NCI-H2107 treated with DMSO at 0.1 percent for 48 hours (cell line): ENCODE measurements around the gene BCL7B.
"Not testable (repeated sequence)": the region's sequence is repeated elsewhere in the genome, so short reads cannot be mapped to it uniquely, and the experiment has no call there.

Experiments used
- DNase-seq: peaks from one replicate; lab custom pipeline; 2025; ENCODE audit not compliant: unreplicated experiment; lab: John Stamatoyannopoulos, UW

BCL7B gene

GRCh38 chr7:73504017-73504416 is 53.5 kb downstream of the BCL7B start:
- DNase-seq, result no peak

GRCh38 chr7:73503229-73503628 is 54.3 kb downstream of the BCL7B start:
- no peak for DNase-seq

- DNase-seq, result no peak
These were observed 60.9 kb downstream of the BCL7B start for GRCh38 chr7:73496626-73497025.

- DNase-seq, result not testable (repeated sequence)
These were observed 62.0 kb downstream of the BCL7B start for GRCh38 chr7:73495507-73495906.

GRCh38 chr7:73489976-73490375 is 67.5 kb downstream of the BCL7B start:
- DNase-seq, result no peak

GRCh38 chr7:73487486-73487885 is 70.0 kb downstream of the BCL7B start:
- DNase-seq, result no peak
